Measurements from ENCODE around the gene FITM1.
A peak's percentile ranks its signal among the peaks of the same experiment; 100 is the strongest.

Gene FITM1

DNA sequence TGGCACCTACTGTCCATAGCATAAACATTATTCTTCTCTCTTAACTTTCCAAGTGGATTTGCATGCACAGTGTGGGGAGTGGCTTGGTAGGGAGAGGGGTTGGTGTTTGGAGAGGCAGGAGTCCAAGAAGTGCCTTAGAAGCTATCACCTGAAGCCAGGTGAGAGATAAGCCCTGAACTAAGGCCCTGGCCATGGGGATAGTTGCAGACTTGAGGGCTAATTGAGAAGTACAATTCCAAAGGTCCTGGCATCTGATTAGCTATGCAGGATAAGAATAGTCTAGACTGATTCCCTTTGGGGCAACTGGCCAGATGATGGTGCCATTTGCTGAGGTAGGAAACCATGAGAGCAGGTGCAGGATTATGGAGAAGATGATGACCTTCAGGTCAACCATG, 38.4 kb upstream of the FITM1 start:
- peaks cover 20% of the 10 kb centered on the region for H3K4me1 ChIP-seq (ENCODE audit: insufficient read depth, low read length)
- no peaks in the 10 kb centered on the region for H3K36me3 ChIP-seq (ENCODE audit: insufficient read depth, low read length)
- H3K27me3 ChIP-seq (ENCODE audit: control insufficient read depth in 1 of 2, insufficient read depth in 2 of 2, low read length in 2 of 2): no peaks in the 10 kb centered on the region
- no peaks in the 10 kb centered on the region for H3K9me3 ChIP-seq (ENCODE audit: low read length)
- no peak overlapping the region for H3K27ac ChIP-seq (ENCODE audit: low read depth, low read length)
- no peak overlapping the region for H3K4me3 ChIP-seq (ENCODE audit: low read depth in 1 of 2, low read length in 2 of 2)
- H3K9ac ChIP-seq (ENCODE audit: low read length): no peak overlapping the region

DNA sequence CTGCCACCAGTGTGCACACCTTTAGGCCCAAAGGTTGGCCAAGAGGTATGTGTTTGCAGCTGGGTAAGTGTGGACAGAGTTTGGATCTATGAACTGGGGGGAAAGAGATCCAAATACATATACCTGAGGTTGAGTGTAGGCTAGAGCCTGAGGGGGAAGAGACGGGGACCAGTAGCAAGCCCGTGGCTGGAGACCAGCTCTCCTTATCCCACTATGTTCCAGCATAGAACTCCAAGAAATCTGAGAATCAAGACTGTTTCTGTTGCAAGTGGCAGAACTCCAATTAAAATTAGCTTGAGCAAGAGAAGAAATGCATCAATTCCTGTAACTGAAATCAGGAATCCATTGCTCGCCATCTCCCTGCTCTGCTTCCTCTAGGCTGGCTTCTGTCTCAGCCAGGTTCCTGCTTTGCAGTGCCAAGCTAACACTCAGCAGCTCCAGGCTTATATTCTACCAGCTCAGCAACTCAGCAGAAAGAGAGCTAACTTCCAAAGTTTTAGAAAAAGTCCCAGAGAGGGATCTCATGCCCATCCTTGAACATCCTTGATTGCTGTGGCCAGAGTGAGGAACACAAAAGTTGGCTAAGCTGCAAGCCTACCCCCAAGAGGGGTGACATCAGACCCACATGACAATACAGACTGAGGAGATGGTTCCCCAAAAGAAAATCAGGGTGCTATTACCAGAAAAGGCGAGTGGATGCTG, 37.8 kb upstream of the FITM1 start:
- Histone ChIP-seq H3K27me3 (ENCODE audit: control insufficient read depth in 1 of 2, insufficient read depth in 2 of 2, low read length in 2 of 2) (no peaks in the 10 kb centered on the region), H3K27ac (ENCODE audit: low read depth, low read length) (no peak overlapping the region), H3K36me3 (ENCODE audit: insufficient read depth, low read length) (no peaks in the 10 kb centered on the region), H3K9ac (ENCODE audit: low read length) (no peak overlapping the region), H3K4me1 (ENCODE audit: insufficient read depth, low read length) (peaks cover 20% of the 10 kb centered on the region), H3K4me3 (ENCODE audit: low read depth in 1 of 2, low read length in 2 of 2) (no peak overlapping the region), H3K9me3 (ENCODE audit: low read length) (no peaks in the 10 kb centered on the region)

DNA sequence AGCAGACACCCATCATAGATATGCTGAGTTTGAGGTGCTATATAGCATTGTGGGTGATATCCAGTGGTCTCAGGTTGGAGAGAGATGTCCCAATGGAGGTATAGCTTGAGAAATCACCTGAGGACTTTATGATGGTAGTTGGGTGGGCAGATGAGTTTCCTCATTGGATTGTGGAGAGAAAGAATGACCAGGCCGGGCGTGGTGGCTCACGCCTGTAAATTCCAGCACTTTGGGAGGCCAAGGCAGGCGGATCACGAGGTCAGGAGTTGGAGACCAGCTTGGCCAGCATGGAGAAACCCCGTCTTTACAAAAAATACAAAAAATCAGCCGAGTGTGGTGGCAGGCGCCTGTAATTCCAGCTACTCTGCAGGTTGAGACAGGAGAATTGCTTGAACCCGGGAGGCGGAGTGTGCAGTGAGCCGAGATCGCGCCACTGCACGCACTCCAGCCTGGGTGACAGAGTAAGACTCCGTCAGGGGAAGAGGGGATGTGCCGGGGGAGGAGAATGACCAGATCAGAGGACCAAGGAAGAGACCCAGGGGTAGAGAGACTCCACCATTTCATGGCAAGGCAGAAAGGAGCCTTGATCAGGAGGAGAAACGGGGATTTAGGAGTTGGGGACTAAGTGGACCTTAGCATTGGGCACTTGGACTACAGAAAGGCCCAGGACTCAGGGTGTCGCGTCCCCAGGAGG, 37.1 kb upstream of the FITM1 start:
- H3K9ac ChIP-seq (ENCODE audit: low read length): no peak overlapping the region

GRCh38 chr14:24093901-24094840, 36.3 kb upstream of the FITM1 start, which contains the start of gene PCK2:
Gene PCK2 (plus strand): TSS chr14:24094311. CDS start chr14:24094406, 95 bp downstream.
- H3K4me3 ChIP-seq (ENCODE audit: low read depth in 1 of 2, low read length in 2 of 2): peak within 1 kb of the TSS; percentile 57 to 66
- H3K4me1 ChIP-seq (ENCODE audit: insufficient read depth, low read length): peaks cover 20% of the 10 kb centered on the region
- peak within 1 kb of the TSS; percentile 70 for H3K27ac ChIP-seq (ENCODE audit: low read depth, low read length)
- peak within 1 kb of the TSS; percentile 74 for H3K9ac ChIP-seq (ENCODE audit: low read length)
- peaks cover 7% of the 10 kb centered on the region for H3K36me3 ChIP-seq (ENCODE audit: insufficient read depth, low read length)
- H3K9me3 ChIP-seq (ENCODE audit: low read length): no peaks in the 10 kb centered on the region
- no peaks in the 10 kb centered on the region for H3K27me3 ChIP-seq (ENCODE audit: control insufficient read depth in 1 of 2, insufficient read depth in 2 of 2, low read length in 2 of 2)

More for the DNA sequence above, 37.1 kb upstream of the FITM1 start:
- peak overlapping the region; percentile 57 to 66 for H3K4me3 ChIP-seq (ENCODE audit: low read depth in 1 of 2, low read length in 2 of 2)
- peaks cover 1% of the 10 kb centered on the region for H3K36me3 ChIP-seq (ENCODE audit: insufficient read depth, low read length)
- no peaks in the 10 kb centered on the region for H3K9me3 ChIP-seq (ENCODE audit: low read length)
- H3K4me1 ChIP-seq (ENCODE audit: insufficient read depth, low read length): peaks cover 20% of the 10 kb centered on the region
- H3K27ac ChIP-seq (ENCODE audit: low read depth, low read length): peak overlapping the region; percentile 47
- H3K27me3 ChIP-seq (ENCODE audit: control insufficient read depth in 1 of 2, insufficient read depth in 2 of 2, low read length in 2 of 2): no peaks in the 10 kb centered on the region

DNA sequence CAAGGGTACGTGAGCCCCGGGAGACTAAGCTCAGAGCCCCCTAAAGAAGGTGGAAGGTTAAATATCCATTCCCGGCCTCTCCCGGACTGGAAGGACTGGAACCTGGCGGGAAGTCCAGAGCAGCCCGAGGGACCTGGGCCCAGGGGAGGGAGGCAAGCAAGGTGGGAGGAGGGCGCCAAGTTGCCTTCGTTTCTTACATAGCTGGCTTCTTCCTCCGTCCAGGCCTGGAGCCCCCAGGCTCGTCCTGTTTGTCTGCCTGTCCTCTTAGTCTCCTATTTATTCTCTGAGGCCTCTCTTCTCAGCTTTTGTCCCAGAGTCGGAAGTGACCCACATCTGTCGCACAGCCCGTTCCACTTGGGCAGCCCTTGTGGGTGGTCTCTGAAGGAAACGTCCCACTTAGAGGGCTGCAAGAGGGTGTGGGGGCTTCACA, 35.6 kb upstream of the FITM1 start:
- Histone ChIP-seq H3K27me3 (ENCODE audit: control insufficient read depth in 1 of 2, insufficient read depth in 2 of 2, low read length in 2 of 2) (no peaks in the 10 kb centered on the region), H3K4me1 (ENCODE audit: insufficient read depth, low read length) (peaks cover 20% of the 10 kb centered on the region), H3K27ac (ENCODE audit: low read depth, low read length) (peak overlapping the region; percentile 70), H3K36me3 (ENCODE audit: insufficient read depth, low read length) (peaks cover 7% of the 10 kb centered on the region), H3K9ac (ENCODE audit: low read length) (peak overlapping the region; percentile 74), H3K4me3 (ENCODE audit: low read depth in 1 of 2, low read length in 2 of 2) (peak overlapping the region; percentile 57 to 66), H3K9me3 (ENCODE audit: low read length) (no peaks in the 10 kb centered on the region)

- Histone ChIP-seq H3K9me3 (ENCODE audit: low read length) (no peaks in the 10 kb centered on the region), H3K9ac (ENCODE audit: low read length) (peak overlapping the region; percentile 74), H3K27ac (ENCODE audit: low read depth, low read length) (peak overlapping the region; percentile 70), H3K4me3 (ENCODE audit: low read depth in 1 of 2, low read length in 2 of 2) (peak overlapping the region; percentile 57 to 66), H3K27me3 (ENCODE audit: control insufficient read depth in 1 of 2, insufficient read depth in 2 of 2, low read length in 2 of 2) (no peaks in the 10 kb centered on the region), H3K4me1 (ENCODE audit: insufficient read depth, low read length) (peaks cover 20% of the 10 kb centered on the region), H3K36me3 (ENCODE audit: insufficient read depth, low read length) (peaks cover 7% of the 10 kb centered on the region)
These were observed 35.0 kb upstream of the FITM1 start for GRCh38 chr14:24095271-24096068.

DNA sequence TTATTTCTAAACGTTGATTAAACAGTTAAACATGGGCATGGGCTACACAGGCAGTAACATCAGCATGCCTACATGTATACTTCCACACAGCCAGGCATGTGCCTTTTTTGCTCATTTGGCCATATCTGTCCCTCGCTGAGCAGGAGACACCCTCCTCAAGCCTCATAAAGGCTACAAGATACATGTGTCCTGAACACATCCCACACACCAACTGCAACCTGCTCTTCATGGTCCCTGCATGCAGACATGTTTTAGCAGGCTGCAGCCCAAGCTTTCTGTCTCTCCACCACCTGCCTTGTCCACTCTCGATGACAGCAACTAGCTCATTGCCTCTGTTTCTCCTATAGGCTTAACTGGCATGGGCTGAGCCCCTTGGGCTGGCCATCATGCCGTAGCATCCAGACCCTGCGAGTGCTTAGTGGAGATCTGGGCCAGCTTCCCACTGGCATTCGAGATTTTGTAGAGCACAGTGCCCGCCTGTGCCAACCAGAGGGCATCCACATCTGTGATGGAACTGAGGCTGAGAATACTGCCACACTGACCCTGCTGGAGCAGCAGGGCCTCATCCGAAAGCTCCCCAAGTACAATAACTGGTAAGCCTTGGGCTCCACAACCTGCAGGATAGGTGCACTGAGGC, 33.8 kb upstream of the FITM1 start:
- peaks cover 20% of the 10 kb centered on the region for H3K4me1 ChIP-seq (ENCODE audit: insufficient read depth, low read length)
- H3K9ac ChIP-seq (ENCODE audit: low read length): no peak overlapping the region
- H3K9me3 ChIP-seq (ENCODE audit: low read length): no peaks in the 10 kb centered on the region
- H3K4me3 ChIP-seq (ENCODE audit: low read depth in 1 of 2, low read length in 2 of 2): no peak overlapping the region
- H3K36me3 ChIP-seq (ENCODE audit: insufficient read depth, low read length): peaks cover 7% of the 10 kb centered on the region
- no peaks in the 10 kb centered on the region for H3K27me3 ChIP-seq (ENCODE audit: control insufficient read depth in 1 of 2, insufficient read depth in 2 of 2, low read length in 2 of 2)
- H3K27ac ChIP-seq (ENCODE audit: low read depth, low read length): no peak overlapping the region

- no peak overlapping the region for H3K4me3 ChIP-seq (ENCODE audit: low read depth in 1 of 2, low read length in 2 of 2)
- no peak overlapping the region for H3K9ac ChIP-seq (ENCODE audit: low read length)
- H3K27me3 ChIP-seq (ENCODE audit: control insufficient read depth in 1 of 2, insufficient read depth in 2 of 2, low read length in 2 of 2): no peaks in the 10 kb centered on the region
- H3K36me3 ChIP-seq (ENCODE audit: insufficient read depth, low read length): peaks cover 7% of the 10 kb centered on the region
- no peak overlapping the region for H3K27ac ChIP-seq (ENCODE audit: low read depth, low read length)
- no peaks in the 10 kb centered on the region for H3K9me3 ChIP-seq (ENCODE audit: low read length)
- peaks cover 18% of the 10 kb centered on the region for H3K4me1 ChIP-seq (ENCODE audit: insufficient read depth, low read length)
These were observed 32.1 kb upstream of the FITM1 start for GRCh38 chr14:24098229-24098926.

GRCh38 chr14:24098927-24099813, 31.3 kb upstream of the FITM1 start:
- no peaks in the 10 kb centered on the region for H3K27me3 ChIP-seq (ENCODE audit: control insufficient read depth in 1 of 2, insufficient read depth in 2 of 2, low read length in 2 of 2)
- H3K9ac ChIP-seq (ENCODE audit: low read length): no peak overlapping the region
- no peak overlapping the region for H3K4me3 ChIP-seq (ENCODE audit: low read depth in 1 of 2, low read length in 2 of 2)
- peaks cover 13% of the 10 kb centered on the region for H3K4me1 ChIP-seq (ENCODE audit: insufficient read depth, low read length)
- no peak overlapping the region for H3K27ac ChIP-seq (ENCODE audit: low read depth, low read length)
- no peaks in the 10 kb centered on the region for H3K9me3 ChIP-seq (ENCODE audit: low read length)
- H3K36me3 ChIP-seq (ENCODE audit: insufficient read depth, low read length): peaks cover 7% of the 10 kb centered on the region

Data from muscle layer of colon (tissue), 2 donors.